ENCODE results near the gene ZFP91. TPM values are rescaled to one million over a fixed set of nuclear protein-coding genes. Genes with fewer than 3 reads are reported as not detected.

ZFP91 gene
- total and polyA plus RNA-seq, 2 of the 13 experiments (the other 11 are each of a cell fraction or from before 2014, with no cell fraction given): 13.5 to 38.6 TPM

GRCh38 chr11:58561394-58562098 is 17.3 kb upstream of the ZFP91 start (continued):
- TF ChIP-seq, protein P1, sequence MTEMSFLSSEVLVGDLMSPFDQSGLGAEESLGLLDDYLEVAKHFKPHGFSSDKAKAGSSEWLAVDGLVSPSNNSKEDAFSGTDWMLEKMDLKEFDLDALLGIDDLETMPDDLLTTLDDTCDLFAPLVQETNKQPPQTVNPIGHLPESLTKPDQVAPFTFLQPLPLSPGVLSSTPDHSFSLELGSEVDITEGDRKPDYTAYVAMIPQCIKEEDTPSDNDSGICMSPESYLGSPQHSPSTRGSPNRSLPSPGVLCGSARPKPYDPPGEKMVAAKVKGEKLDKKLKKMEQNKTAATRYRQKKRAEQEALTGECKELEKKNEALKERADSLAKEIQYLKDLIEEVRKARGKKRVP (CRISPR knock-in tag; IDR thresholded peaks at IDR 0.05): peak in 1 of 2 experiments; percentile 82; a peak in 2 of 4 replicates
- TF ChIP-seq GATAD2A (CRISPR knock-in tag; IDR thresholded peaks at IDR 0.05) (peak; percentile 58; the same call in 1 of the 2 replicates), ATF7-NPFF (CRISPR knock-in tag; IDR thresholded peaks at IDR 0.05; ENCODE audit: low read depth) (no peak), ZNF768 (CRISPR knock-in tag; IDR thresholded peaks at IDR 0.05) (no peak), ZEB1 (IDR thresholded peaks at IDR 0.05; ENCODE audit: insufficient replicate concordance, low read depth) (no peak), RXRB (CRISPR knock-in tag; IDR thresholded peaks at IDR 0.05; ENCODE audit: borderline replicate concordance) (no peak), CBX2 (IDR thresholded peaks at IDR 0.05; ENCODE audit: low read depth, low read length) (no peak), CBX2 (CRISPR knock-in tag; IDR thresholded peaks at IDR 0.05; ENCODE audit: low read depth) (no peak), RARA (CRISPR knock-in tag; IDR thresholded peaks at IDR 0.05) (peak; percentile 69), KLF11 (CRISPR knock-in tag; IDR thresholded peaks at IDR 0.05) (no peak), ZFP36L2 (CRISPR knock-in tag; IDR thresholded peaks at IDR 0.05) (no peak), PPARG (CRISPR knock-in tag; conservative IDR thresholded peaks at IDR 0.05) (no peak), MLLT10 (CRISPR knock-in tag; IDR thresholded peaks at IDR 0.05) (no peak), BCL6 (CRISPR knock-in tag; IDR thresholded peaks at IDR 0.05) (peak; percentile 99), RCOR2 (CRISPR knock-in tag; IDR thresholded peaks at IDR 0.05) (0 out of 2 replicates have a peak, but pooled peaks have one; percentile 19), NR2F1 (CRISPR knock-in tag; IDR thresholded peaks at IDR 0.05) (no peak), FOXA3 (CRISPR knock-in tag; IDR thresholded peaks at IDR 0.05) (0 out of 2 replicates have a peak, but pooled peaks have one; percentile 8), ZNF124 (CRISPR knock-in tag; IDR thresholded peaks at IDR 0.05) (no peak), TSC22D2 (CRISPR knock-in tag; IDR thresholded peaks at IDR 0.05; ENCODE audit: borderline replicate concordance) (no peak), MIER2 (CRISPR knock-in tag; IDR thresholded peaks at IDR 0.05) (no peak), MIER3 (CRISPR knock-in tag; IDR thresholded peaks at IDR 0.05; ENCODE audit: borderline replicate concordance) (no peak), ZNF75D (CRISPR knock-in tag; IDR thresholded peaks at IDR 0.05; ENCODE audit: borderline replicate concordance) (no peak), ZNF552 (CRISPR knock-in tag; IDR thresholded peaks at IDR 0.05; ENCODE audit: borderline replicate concordance) (no peak), ISL2 (CRISPR knock-in tag; IDR thresholded peaks at IDR 0.05) (peak; percentile 41; the same call in 1 of the 2 replicates)
- TF ChIP-seq, protein P2, sequence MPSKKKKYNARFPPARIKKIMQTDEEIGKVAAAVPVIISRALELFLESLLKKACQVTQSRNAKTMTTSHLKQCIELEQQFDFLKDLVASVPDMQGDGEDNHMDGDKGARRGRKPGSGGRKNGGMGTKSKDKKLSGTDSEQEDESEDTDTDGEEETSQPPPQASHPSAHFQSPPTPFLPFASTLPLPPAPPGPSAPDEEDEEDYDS (CRISPR knock-in tag; IDR thresholded peaks at IDR 0.05): no peak
- TF ChIP-seq, protein P3, sequence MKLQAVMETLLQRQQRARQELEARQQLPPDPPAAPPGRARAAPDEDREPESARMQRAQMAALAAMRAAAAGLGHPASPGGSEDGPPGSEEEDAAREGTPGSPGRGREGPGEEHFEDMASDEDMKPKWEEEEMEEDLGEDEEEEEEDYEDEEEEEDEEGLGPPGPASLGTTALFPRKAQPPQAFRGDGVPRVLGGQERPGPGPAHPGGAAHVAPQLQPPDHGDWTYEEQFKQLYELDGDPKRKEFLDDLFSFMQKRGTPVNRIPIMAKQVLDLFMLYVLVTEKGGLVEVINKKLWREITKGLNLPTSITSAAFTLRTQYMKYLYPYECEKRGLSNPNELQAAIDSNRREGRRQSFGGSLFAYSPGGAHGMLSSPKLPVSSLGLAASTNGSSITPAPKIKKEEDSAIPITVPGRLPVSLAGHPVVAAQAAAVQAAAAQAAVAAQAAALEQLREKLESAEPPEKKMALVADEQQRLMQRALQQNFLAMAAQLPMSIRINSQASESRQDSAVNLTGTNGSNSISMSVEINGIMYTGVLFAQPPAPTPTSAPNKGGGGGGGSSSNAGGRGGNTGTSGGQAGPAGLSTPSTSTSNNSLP (IDR thresholded peaks at IDR 0.05; ENCODE audit: low read depth, low read length): peak; percentile 65; the same call in 1 of the 2 replicates
- TF ChIP-seq, protein P4, sequence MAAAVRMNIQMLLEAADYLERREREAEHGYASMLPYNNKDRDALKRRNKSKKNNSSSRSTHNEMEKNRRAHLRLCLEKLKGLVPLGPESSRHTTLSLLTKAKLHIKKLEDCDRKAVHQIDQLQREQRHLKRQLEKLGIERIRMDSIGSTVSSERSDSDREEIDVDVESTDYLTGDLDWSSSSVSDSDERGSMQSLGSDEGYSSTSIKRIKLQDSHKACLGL (CRISPR knock-in tag; IDR thresholded peaks at IDR 0.05): no peak
